H1 (cell line): Measurements from ENCODE around the gene ONECUT2. TPM values are rescaled to one million over a fixed set of nuclear protein-coding genes. Genes with fewer than 3 reads are reported as not detected.

Experiments used
- CTCF ChIA-PET: fragments of 300-600 bp; sonication (Branson Sonifier 250); formaldehyde crosslinking; loops from one replicate; lab custom pipeline; 2021; ENCODE audit not compliant: partially characterized antibody; lab: Charles Lee
- POLR2A ChIA-PET: fragments of 300-600 bp; sonication (Branson Sonifier 250); formaldehyde crosslinking; loops from one replicate; lab custom pipeline; 2021; ENCODE audit warnings: inconsistent platforms; ENCODE audit not compliant: partially characterized antibody; lab: Charles Lee
- DNase-seq, 2 experiments: peaks; one replicate each; pipeline versions ENCODE4 v3.0.0 to v3.0.0-alpha.2; 2010 to 2022; ENCODE audit warnings: low spot score in 2 of 2, low read depth in 1 of 2, mixed read lengths in 1 of 2
- FAIRE-seq: peaks from 2 replicates; lab custom pipeline; 2011; peaks lifted over from hg19 to GRCh38; lab: Jason Lieb, UNC
- H2AFZ ChIP-seq: 2 replicates; pipeline ENCODE4 v1.8.1; 2012; ENCODE audit warnings: low read length, inconsistent platforms
- H2AK5ac ChIP-seq: 2 replicates; pipeline ENCODE4 v1.6.1; 2013; ENCODE audit warnings: low read depth, low read length
- H2BK120ac ChIP-seq: replicated peaks from 2 replicates; pipeline ENCODE3; 2013; ENCODE audit warnings: low read depth, low read length, inconsistent platforms
- H2BK12ac ChIP-seq: 2 replicates; pipeline ENCODE4 v1.6.1; 2013; ENCODE audit warnings: low read depth, low read length
- H2BK15ac ChIP-seq: 2 replicates; pipeline ENCODE4 v1.6.1; 2013; ENCODE audit warnings: low read length
- H2BK20ac ChIP-seq: 2 replicates; pipeline ENCODE4 v1.6.1; 2013; ENCODE audit warnings: low read length
- H2BK5ac ChIP-seq: 2 replicates; pipeline ENCODE4 v1.6.1; 2013; ENCODE audit warnings: low read depth, low read length
- H3K14ac ChIP-seq: 2 replicates; pipeline ENCODE4 v1.6.1; 2013; ENCODE audit warnings: inconsistent platforms; ENCODE audit not compliant: insufficient read length
- H3K18ac ChIP-seq: 2 replicates; pipeline ENCODE4 v1.6.1; 2013; ENCODE audit warnings: low read length; ENCODE audit errors: extremely low read depth
- H3K23ac ChIP-seq: 2 replicates; pipeline ENCODE4 v1.6.1; 2013; ENCODE audit warnings: inconsistent platforms; ENCODE audit not compliant: insufficient read length
- H3K23me2 ChIP-seq: 2 replicates; pipeline ENCODE4 v1.6.1; 2013; ENCODE audit warnings: low read depth, low read length
- H3K27ac ChIP-seq: 2 replicates; pipeline ENCODE4 v1.6.1; 2011; ENCODE audit warnings: low read depth, low read length, inconsistent platforms
- H3K27me3 ChIP-seq, 4 experiments: replicated peaks in 1 of 4; 1 replicate in 1 of 4; 2 replicates in 3 of 4; pipeline versions ENCODE4 v1.6.1 to v1.8.1; 2011 to 2013; ENCODE audit warnings: low read length in 3 of 4, mild to moderate bottlenecking in 3 of 4, inconsistent platforms in 2 of 4, mixed read lengths in 2 of 4, moderate library complexity in 1 of 4; ENCODE audit not compliant: control insufficient read depth in 3 of 4, insufficient read depth in 3 of 4; ENCODE audit errors: extremely low read depth in 1 of 4
- H3K36me3 ChIP-seq, 4 experiments: 2 replicates each; pipeline versions ENCODE4 v1.6.1 to v1.8.1; 2011 to 2013; ENCODE audit warnings: mild to moderate bottlenecking in 4 of 4, low read length in 3 of 4, moderate library complexity in 2 of 4, control low read depth in 1 of 4, inconsistent platforms in 1 of 4; ENCODE audit not compliant: insufficient read depth in 4 of 4, control insufficient read depth in 2 of 4
- H3K4ac ChIP-seq: replicated peaks from 2 replicates; pipeline ENCODE3; 2013; ENCODE audit warnings: low read length, low read depth, mixed read lengths, inconsistent platforms; ENCODE audit not compliant: insufficient read length
- H3K4me1 ChIP-seq, 4 experiments: replicated peaks in 1 of 4; 1 replicate in 1 of 4; 2 replicates in 3 of 4; pipeline versions ENCODE4 v1.6.1 to v1.8.1; 2011 to 2013; ENCODE audit warnings: low read length in 3 of 4, inconsistent platforms in 2 of 4, mixed read lengths in 1 of 4; ENCODE audit not compliant: insufficient read depth in 4 of 4, control insufficient read depth in 3 of 4
- H3K4me2 ChIP-seq, 2 experiments: 2 replicates each; pipeline versions ENCODE4 v1.6.1 to v1.8.1; 2011 to 2013; ENCODE audit warnings: low read depth in 2 of 2, low read length in 2 of 2, control low read depth in 1 of 2, inconsistent platforms in 1 of 2, mild to moderate bottlenecking in 1 of 2; ENCODE audit not compliant: insufficient read depth in 1 of 2
- H3K4me3 ChIP-seq, 4 experiments: fragments of 200-600, 300-600 bp in 1 of 4; sonication (generic), shearing (Covaris generic), sonication (Bioruptor Twin) in 1 of 4; 2 replicates each; pipeline versions ENCODE4 v1.5.1 to v1.8.1; 2011 to 2016; ENCODE audit warnings: low read length in 4 of 4, low read depth in 3 of 4, control low read depth in 2 of 4, inconsistent platforms in 2 of 4, mild to moderate bottlenecking in 2 of 4, mixed read lengths in 1 of 4, moderate library complexity in 1 of 4; ENCODE audit not compliant: insufficient read depth in 2 of 4; ENCODE audit errors: extremely low read depth in 1 of 4
- H3K56ac ChIP-seq: replicated peaks from 2 replicates; pipeline ENCODE3; 2013; ENCODE audit warnings: low read depth, mild to moderate bottlenecking, mixed read lengths, low read length, inconsistent platforms; ENCODE audit not compliant: insufficient read length
- H3K79me1 ChIP-seq: 2 replicates; pipeline ENCODE4 v1.6.1; 2013; ENCODE audit warnings: low read depth, low read length, control low read depth
- H3K79me2 ChIP-seq, 2 experiments: 2 replicates each; pipeline versions ENCODE4 v1.6.1 to v1.8.1; 2012 to 2013; ENCODE audit warnings: low read length in 2 of 2, mild to moderate bottlenecking in 2 of 2, inconsistent platforms in 1 of 2; ENCODE audit not compliant: insufficient read depth in 2 of 2, control insufficient read depth in 1 of 2
- H3K9ac ChIP-seq, 4 experiments: replicated peaks in 1 of 4; 1 replicate in 1 of 4; 2 replicates in 3 of 4; pipeline versions ENCODE4 v1.6.1 to v1.8.1; 2011 to 2013; ENCODE audit warnings: low read depth in 3 of 4, low read length in 3 of 4, control low read depth in 2 of 4, mild to moderate bottlenecking in 2 of 4, moderate library complexity in 2 of 4, inconsistent platforms in 1 of 4; ENCODE audit errors: extremely low read depth in 1 of 4
- H3K9me3 ChIP-seq, 2 experiments: 2 replicates each; pipeline versions ENCODE4 v1.6.1 to v1.8.1; 2012 to 2013; ENCODE audit warnings: mild to moderate bottlenecking in 2 of 2, moderate library complexity in 2 of 2, control low read depth in 1 of 2, inconsistent platforms in 1 of 2, low read depth in 1 of 2, low read length in 1 of 2, mixed read lengths in 1 of 2; ENCODE audit not compliant: insufficient read depth in 2 of 2
- H4K20me1 ChIP-seq, 2 experiments: replicated peaks in 1 of 2; 2 replicates each; pipeline versions ENCODE3 to v1.8.1; 2011 to 2013; ENCODE audit warnings: inconsistent platforms in 2 of 2, low read length in 2 of 2, mild to moderate bottlenecking in 1 of 2; ENCODE audit not compliant: insufficient read depth in 2 of 2, control insufficient read depth in 1 of 2
- H4K5ac ChIP-seq: 2 replicates; pipeline ENCODE4 v1.6.1; 2013; ENCODE audit warnings: low read length, low read depth, mixed read lengths, inconsistent platforms; ENCODE audit not compliant: insufficient read length
- H4K8ac ChIP-seq: 2 replicates; pipeline ENCODE4 v1.8.0; 2013; ENCODE audit warnings: mild to moderate bottlenecking, moderate library complexity, low read length, inconsistent platforms; ENCODE audit not compliant: insufficient read depth; ENCODE audit errors: extremely low read depth
- H4K91ac ChIP-seq: replicated peaks from 2 replicates; pipeline ENCODE3; 2013; ENCODE audit warnings: low read length, mixed read lengths, inconsistent platforms; ENCODE audit not compliant: insufficient read length
- BRCA1 ChIP-seq: IDR thresholded peaks from 2 replicates; pipeline ENCODE4 v1.6.1; 2012; ENCODE audit warnings: low read depth, low read length, improper control_type of control experiment
- CEBPB ChIP-seq: IDR thresholded peaks from 2 replicates; pipeline ENCODE4 v1.6.1; 2012; ENCODE audit warnings: low read depth, low read length
- CREB1 ChIP-seq: IDR thresholded peaks from 2 replicates; pipeline ENCODE4 v1.6.1; 2012; ENCODE audit warnings: inconsistent platforms
- EGR1 ChIP-seq: IDR thresholded peaks from 2 replicates; pipeline ENCODE4 v1.6.1; 2011; ENCODE audit warnings: low read depth, low read length, borderline replicate concordance
- HDAC2 ChIP-seq, 2 experiments: fragments of 300-600 bp in 1 of 2; sonication (generic) in 1 of 2; IDR thresholded peaks; 2 replicates each; pipeline ENCODE4 v1.6.1; 2011 to 2012; ENCODE audit warnings: low read depth in 2 of 2, low read length in 2 of 2, mild to moderate bottlenecking in 2 of 2, moderate library complexity in 2 of 2, borderline replicate concordance in 1 of 2, inconsistent platforms in 1 of 2
- NRF1 ChIP-seq: IDR thresholded peaks from 2 replicates; pipeline ENCODE4 v1.6.1; 2011; ENCODE audit warnings: mild to moderate bottlenecking, low read depth, low read length, improper control_type of control experiment
- RBBP5 ChIP-seq: IDR thresholded peaks from 2 replicates; pipeline ENCODE4 v1.7.1; 2012; ENCODE audit warnings: low read depth, mild to moderate bottlenecking, inconsistent platforms, low read length, moderate library complexity, borderline replicate concordance
- RNF2 ChIP-seq: fragments of 200-900, 300-1000 bp; sonication (generic); IDR thresholded peaks from 2 replicates; pipeline ENCODE4 v1.7.1; 2016; ENCODE audit warnings: borderline replicate concordance, low read depth, mild to moderate bottlenecking, antibody characterized with exemption, low read length; ENCODE audit not compliant: poor library complexity, severe bottlenecking; ENCODE audit errors: missing control alignments
- TAF7 ChIP-seq: optimal IDR thresholded peaks from 2 replicates; pipeline ENCODE3; 2011; ENCODE audit warnings: low read depth, mild to moderate bottlenecking, inconsistent platforms, low read length, moderate library complexity, borderline replicate concordance
- USF2 ChIP-seq: IDR thresholded peaks from 2 replicates; pipeline ENCODE4 v1.6.1; 2011; ENCODE audit warnings: low read length, improper control_type of control experiment
- polyA plus RNA-seq, 7 experiments: library from polyadenylated mRNA; depleted of rRNA in 3 of 7; stranded (reverse) in 5 of 7; unstranded in 2 of 7; fragments of >200 nt in 5 of 7; fragments of 200-250 nt in 2 of 7; gene quantifications; 1 replicate in 5 of 7; 2 replicates in 1 of 7; 4 replicates in 1 of 7; pipeline versions ENCODE4 v1.2.1 to v1.2.3, GENCODE V29; 2011 to 2013; ENCODE audit warnings: missing spikeins in 2 of 7, mixed read lengths in 2 of 7
- total RNA-seq: library from RNA; stranded (reverse); fragmentation: NEBNext Ultra II Directional; extraction: Animal tissue kit (Norgen Biotek cat#: 25700); gene quantifications from 2 replicates; pipeline ENCODE4 v1.2.1, GENCODE V29; 2021

Gene ONECUT2
- total and polyA plus RNA-seq, 2 of the 8 experiments (the other 6 are each of a cell fraction or from before 2014, with no cell fraction given), result 0.38 to 1.9 TPM

- no peaks in the 10 kb centered on the region for H3K9me3 ChIP-seq
- H3K4me2 ChIP-seq, result no peak overlapping the region
- no peaks in the 10 kb centered on the region for H3K79me2 ChIP-seq
- no peaks in the 10 kb centered on the region for H3K79me1 ChIP-seq
- no peaks in the 10 kb centered on the region for H3K23me2 ChIP-seq
- H3K4me3 ChIP-seq, result no peak overlapping the region
- H3K4me1 ChIP-seq, result no peaks in the 10 kb centered on the region
- H3K4ac ChIP-seq, result no peak overlapping the region
- no peaks in the 10 kb centered on the region for H3K36me3 ChIP-seq
- no peak overlapping the region for H3K23ac ChIP-seq
- POLR2A ChIA-PET, result no interaction called here
- CTCF ChIA-PET, result no interaction called here
- no peak overlapping the region for H2BK5ac ChIP-seq
- H3K14ac ChIP-seq, result no peak overlapping the region
- no peak overlapping the region for H2AFZ ChIP-seq
- no peaks in the 10 kb centered on the region for H3K27me3 ChIP-seq
- H2BK120ac ChIP-seq, result no peak overlapping the region
- H2BK15ac ChIP-seq, result no peak overlapping the region
- no peak overlapping the region for H3K18ac ChIP-seq
- H4K20me1 ChIP-seq, result no peaks in the 10 kb centered on the region
- TF ChIP-seq BRCA1, result no peak
- no peak for TF ChIP-seq TAF7
- no peak for TF ChIP-seq RNF2
- no peak for TF ChIP-seq USF2
- TF ChIP-seq CEBPB, result no peak
- TF ChIP-seq CREB1, result no peak
- no peak for TF ChIP-seq HDAC2 (IDR thresholded peaks at IDR 0.05; ENCODE audit: borderline replicate concordance in 1 of 2, low read depth in 2 of 2, low read length in 2 of 2)
- no peak for TF ChIP-seq RBBP5
- no peak for TF ChIP-seq NRF1
- TF ChIP-seq EGR1, result no peak
- FAIRE-seq (no peak), DNase-seq (no peak)
- H2BK12ac ChIP-seq, result no peak overlapping the region
- H2BK20ac ChIP-seq, result no peak overlapping the region
- no peak overlapping the region for H4K5ac ChIP-seq
- no peak overlapping the region for H2AK5ac ChIP-seq
- no peak overlapping the region for H3K9ac ChIP-seq
- no peak overlapping the region for H4K91ac ChIP-seq
- no peak overlapping the region for H3K27ac ChIP-seq
- no peak overlapping the region for H3K56ac ChIP-seq
- no peak overlapping the region for H4K8ac ChIP-seq
Observed at GRCh38 chr18:57409650-57410049, 25.5 kb upstream of the ONECUT2 start.
